Measurements from ENCODE around the gene PPP1CA.
"Not testable (repeated sequence)": the region's sequence is repeated elsewhere in the genome, so short reads cannot be mapped to it uniquely, and the experiment has no call there.

DNA sequence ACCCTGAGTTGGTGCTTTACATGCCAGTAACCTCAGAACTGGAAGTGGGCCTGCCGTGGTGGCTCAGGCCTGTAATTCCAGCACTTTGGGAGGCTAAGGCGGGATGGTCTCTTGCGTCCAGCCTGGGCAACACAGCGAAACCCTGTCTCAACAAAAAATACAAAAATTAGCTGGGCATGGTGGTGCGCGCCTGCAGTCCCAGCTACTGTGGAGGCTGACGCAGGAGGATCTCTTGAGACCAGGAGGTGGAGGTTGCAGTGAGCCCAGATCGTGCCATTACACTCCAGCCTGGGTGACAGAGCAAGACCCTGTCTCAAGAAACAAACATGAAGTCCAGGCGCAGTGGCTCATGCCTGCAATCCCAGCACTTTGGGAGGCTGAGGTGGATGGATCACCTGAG, 1.4 kb upstream of the PPP1CA start:
- TF ChIP-seq EZH2 (IDR thresholded peaks at IDR 0.05); POLR2AphosphoS5 (IDR thresholded peaks at IDR 0.05; ENCODE audit: borderline replicate concordance, low read depth, low read length): not testable (repeated sequence)
